ACHN (cell line): ENCODE measurements around the gene CCNI2.
A peak's percentile ranks its signal among the peaks of the same experiment; 100 is the strongest.

Experiments used
- DNase-seq: peaks from one replicate; pipeline ENCODE4 v3.0.0-alpha.2; 2015
- in situ Hi-C: cut with HindIII; loops from 2 replicates; pipeline ENCODE4 v1.10.0; 2017; ENCODE audit warnings: low sequenced_read_pairs, low pct_ligation_motif_present, low pct_unique_long_range_greater_than_20kb

The CCNI2 gene

GRCh38 chr5:132747616-132748440, 602 bp downstream of the CCNI2 start:
- DNase-seq = no peak
- in situ Hi-C loops = no loop called here

DNA sequence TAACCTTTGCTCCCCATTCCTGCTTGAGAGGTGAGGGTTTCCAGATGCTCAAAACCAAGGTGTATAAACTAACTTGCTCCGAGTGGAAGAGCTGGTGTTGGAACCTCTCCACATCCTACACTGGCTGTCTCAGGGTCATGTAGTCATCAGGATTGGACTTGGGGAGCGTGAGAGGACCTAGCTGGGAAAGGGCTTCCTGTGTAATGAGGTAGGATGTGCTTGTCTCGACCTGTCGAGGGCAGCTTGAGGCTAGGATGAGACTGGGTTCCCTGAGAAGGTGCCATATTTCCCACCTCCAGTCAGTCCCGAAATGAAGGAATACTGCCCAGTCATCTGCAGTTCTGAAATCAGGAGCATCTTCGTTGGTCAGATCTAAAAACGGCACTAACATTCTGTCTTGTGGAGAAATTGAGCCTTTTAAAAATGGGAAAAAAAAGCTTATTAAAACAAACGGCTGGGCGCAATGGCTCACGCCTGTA, 1.3 kb downstream of the CCNI2 start:
- in situ Hi-C loops = no loop called here
- DNase-seq = no peak

DNA sequence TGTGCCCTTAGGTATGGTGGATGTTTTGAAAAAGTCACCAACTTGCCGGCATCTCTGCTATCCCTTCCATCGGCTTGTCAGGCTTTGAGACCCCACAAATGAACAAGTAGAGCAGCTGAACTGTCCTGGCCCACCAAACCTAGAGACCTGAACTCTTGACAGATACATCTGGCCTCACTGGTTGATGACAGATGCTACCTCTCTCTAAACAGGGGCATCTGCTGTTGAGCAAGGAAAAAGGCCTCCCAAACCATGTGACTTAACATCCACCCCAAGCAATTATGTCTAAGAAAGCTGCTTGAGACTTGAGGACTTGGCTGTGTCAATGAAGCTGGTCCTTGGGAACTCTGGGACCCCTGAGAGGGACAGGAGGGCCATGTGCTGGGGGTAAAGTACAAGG, 2.3 kb downstream of the CCNI2 start:
- in situ Hi-C loops = no loop called here
- DNase-seq = no peak

DNA sequence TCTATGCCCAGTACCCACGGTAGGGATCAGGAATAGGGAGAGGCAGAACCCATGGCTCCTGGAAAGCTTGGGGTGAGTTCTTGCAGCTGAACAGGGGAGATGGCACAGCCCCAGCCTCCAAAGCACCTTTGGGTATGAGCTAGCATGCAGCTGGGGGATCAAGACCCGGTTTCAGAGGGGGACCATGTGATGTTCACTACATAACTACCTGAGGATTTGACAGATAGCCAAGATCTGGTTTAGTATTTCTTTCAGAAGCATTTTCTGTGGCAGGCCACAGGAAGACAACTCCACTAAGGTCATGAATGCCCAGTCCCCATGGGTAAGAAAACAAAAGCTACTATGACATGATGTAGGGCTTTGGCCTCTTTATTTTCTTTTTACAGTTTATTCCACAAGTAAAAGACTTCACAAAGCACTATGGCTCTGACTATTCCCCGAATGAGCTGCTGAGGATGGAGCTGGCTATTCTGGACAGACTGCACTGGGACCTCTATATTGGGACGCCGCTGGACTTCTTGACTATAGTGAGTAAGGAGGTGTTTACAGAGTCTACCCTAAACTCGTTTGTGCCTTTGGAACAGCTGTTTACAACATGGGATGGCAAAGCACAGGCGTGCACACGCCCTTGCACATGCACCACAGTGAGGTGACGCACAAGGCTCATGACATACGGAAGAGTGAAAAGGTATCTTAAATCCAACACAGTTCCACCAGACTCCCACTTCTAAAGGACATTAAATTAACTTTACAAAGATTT, 3.4 kb downstream of the CCNI2 start:
- in situ Hi-C loops = no loop called here
- no peak for DNase-seq

DNA sequence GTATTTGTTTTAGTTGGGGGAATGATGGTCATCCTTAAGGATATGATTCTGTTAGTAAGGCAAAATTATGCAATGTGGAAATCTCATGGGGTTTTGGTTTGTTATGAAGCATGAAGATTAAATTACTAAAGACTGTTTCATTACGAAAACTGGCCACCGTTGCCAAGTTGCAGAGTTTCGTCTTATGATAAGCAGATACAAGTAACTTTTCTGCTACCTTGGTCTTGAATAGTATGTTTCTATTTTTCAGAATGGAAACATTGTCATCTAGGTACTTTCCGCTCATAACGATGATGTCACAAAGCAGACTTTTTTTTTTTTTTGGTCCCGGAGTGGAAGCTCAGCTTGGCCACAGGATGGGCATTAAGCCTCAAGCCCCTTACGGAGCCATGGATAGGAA, 4.2 kb downstream of the CCNI2 start:
- in situ Hi-C loops = no loop called here
- no peak for DNase-seq

- no peak for DNase-seq
- in situ Hi-C loops = no loop called here
These were observed 4.8 kb downstream of the CCNI2 start for GRCh38 chr5:132751971-132752580.

DNA sequence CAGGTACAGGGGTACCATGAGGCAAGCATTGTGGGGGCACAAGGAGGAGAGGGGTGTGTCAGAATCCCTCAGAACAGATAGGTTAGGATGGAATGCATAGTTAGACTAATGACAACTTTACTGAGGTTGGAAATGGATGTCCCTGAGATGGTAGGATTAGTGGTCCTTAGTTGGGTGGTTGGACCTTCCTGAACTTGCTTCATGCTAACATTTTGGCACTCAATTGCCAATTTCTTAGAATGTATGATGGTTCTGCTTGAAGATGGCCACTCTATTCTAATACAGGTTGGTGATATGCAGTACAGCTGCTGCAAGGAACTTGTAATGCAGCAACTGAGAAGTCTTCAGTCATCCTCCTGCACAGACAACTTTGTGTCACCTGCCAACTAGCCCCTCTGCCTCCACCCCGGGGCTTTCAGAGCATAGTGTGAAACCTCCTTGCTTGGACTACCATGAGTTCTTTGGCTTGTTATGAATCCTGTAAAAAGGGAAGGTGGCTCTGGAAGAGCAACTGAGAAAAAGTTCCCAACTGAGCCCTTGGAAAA, 5.4 kb downstream of the CCNI2 start:
- no peak for DNase-seq
- in situ Hi-C loops = no loop called here

GRCh38 chr5:132753135-132753987, 6.1 kb downstream of the CCNI2 start:
- peak; percentile 30 for DNase-seq
- in situ Hi-C loops = no loop called here

GRCh38 chr5:132754111-132754510, 6.9 kb downstream of the CCNI2 start:
- in situ Hi-C loops = no loop called here
- DNase-seq = no peak

DNA sequence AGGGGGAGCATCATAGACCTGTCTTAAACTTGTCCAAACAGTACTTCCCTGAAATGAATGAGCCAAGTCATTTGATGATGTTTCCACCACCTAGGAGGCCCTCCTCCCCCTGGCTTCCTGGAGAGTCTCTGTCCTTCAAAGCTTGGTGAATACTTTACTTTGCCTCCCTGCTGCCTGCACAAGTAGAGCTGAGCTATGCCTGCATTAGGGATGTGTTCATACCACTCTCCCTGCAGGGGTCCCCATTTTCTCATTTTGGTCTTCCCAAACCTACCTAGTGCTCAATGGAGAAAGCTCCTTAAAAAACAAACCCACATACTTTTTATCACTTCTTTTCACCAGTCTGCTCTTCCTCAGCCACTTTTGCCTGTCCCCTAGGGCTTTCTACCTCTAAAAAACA, 7.7 kb downstream of the CCNI2 start:
- in situ Hi-C loops = no loop called here
- peak; percentile 13 for DNase-seq

GRCh38 chr5:132756542-132756941, 9.3 kb downstream of the CCNI2 start:
- DNase-seq = no peak
- in situ Hi-C loops = no loop called here

GRCh38 chr5:132758451-132758850, 11.2 kb downstream of the CCNI2 start:
- in situ Hi-C loops = no loop called here
- no peak for DNase-seq

- in situ Hi-C loops = no loop called here
- DNase-seq = no peak
These were observed 12.2 kb downstream of the CCNI2 start for GRCh38 chr5:132759114-132760048.

DNA sequence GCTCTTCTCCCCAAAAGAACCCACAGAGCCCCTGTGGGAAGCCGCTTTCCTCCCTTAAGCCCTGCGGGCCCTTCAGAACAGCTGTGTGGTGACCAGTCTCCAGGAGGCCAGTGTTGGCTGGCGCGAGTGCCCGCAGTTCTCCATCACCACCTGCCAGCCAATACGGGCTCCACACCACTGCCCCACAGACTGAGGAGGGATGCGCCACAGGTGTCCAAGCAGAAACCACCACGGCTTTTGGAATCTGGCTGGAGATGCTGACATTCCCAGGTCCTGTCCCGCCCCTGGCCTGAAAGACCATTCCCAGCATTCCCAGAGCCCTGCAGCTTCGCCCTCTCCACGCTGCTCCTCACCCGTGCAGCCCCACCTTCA, 12.8 kb downstream of the CCNI2 start:
- in situ Hi-C loops = no loop called here
- no peak for DNase-seq

GRCh38 chr5:132760601-132761317, 13.5 kb downstream of the CCNI2 start:
- in situ Hi-C loops = no loop called here

DNA sequence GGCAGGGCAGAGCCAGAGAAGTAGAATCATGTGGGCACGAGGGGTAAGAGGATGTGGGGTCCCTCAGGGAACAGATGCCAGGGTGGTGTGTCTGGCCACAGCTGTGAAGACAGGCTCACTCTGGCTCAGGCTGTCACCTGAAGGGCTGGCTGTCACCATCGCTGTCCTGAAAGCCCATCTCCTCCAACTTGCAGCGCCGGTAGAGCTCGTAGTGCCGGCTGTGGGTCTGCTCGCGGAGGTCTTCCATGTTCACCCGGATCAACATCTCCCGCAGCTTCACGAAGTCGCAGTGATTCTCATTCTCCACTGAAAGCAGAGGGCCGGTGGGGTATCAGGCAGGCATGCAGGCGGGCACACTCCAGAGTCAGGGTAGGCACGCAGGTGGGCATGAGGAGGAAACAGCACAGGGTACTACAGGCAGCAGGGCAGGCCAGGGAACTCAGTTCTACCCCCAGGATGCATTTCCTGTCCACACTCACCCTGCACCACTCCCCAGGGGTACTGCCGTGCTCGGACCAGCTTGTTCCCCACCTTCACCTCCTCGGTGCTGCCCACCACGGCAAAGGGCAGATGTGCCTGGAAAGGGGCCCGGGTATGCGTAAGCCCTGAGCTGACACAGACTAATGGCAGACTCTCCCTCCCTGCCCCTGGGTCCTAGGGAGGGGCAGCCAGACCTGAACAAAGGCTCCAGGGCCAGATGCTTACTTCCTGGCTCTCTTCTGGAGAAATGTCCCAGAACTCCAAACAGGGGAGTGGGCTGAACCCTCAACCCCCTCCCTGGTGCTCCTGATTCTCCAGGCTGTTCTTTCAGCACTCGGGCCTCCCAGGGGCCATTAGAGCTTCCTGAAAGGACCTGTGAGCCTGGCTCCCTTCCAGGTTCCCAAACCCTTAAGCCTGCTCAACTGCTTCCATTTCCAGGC, 14.4 kb downstream of the CCNI2 start:
- no peak for DNase-seq
- in situ Hi-C loops = no loop called here

More at GRCh38 chr5:132760601-132761317, 13.5 kb downstream of the CCNI2 start:
- DNase-seq = no peak
